NCI-H82 treated with DMSO at 0.1 percent for 48 hours (cell line): Measurements from ENCODE around the gene SPECC1.
"Not testable (repeated sequence)": the region's sequence is repeated elsewhere in the genome, so short reads cannot be mapped to it uniquely, and the experiment has no call there.

Experiments
- DNase-seq: peaks from one replicate; lab custom pipeline; 2025; ENCODE audit not compliant: unreplicated experiment; lab: John Stamatoyannopoulos, UW

The SPECC1 gene

DNA sequence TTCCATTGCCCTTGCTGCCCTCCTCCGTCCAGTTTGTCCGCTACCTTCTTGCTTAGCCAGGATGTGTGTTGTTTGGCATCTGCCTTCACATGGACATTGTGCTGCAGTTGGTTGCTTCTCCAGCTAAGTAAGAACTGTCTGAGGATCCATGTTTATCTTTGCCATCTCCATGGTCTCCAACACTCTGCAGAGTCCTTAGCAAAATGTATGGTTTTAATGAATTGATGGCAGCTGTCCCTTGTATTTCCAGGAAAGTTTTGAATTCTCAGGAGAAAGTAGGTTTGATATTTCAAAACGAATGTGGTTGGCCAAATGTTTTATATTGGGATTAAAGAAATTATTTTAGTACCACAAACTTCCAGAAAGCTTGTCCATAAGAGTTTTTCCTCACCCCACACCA lies 160.9 kb downstream of the SPECC1 start:
- no peak for DNase-seq

DNA sequence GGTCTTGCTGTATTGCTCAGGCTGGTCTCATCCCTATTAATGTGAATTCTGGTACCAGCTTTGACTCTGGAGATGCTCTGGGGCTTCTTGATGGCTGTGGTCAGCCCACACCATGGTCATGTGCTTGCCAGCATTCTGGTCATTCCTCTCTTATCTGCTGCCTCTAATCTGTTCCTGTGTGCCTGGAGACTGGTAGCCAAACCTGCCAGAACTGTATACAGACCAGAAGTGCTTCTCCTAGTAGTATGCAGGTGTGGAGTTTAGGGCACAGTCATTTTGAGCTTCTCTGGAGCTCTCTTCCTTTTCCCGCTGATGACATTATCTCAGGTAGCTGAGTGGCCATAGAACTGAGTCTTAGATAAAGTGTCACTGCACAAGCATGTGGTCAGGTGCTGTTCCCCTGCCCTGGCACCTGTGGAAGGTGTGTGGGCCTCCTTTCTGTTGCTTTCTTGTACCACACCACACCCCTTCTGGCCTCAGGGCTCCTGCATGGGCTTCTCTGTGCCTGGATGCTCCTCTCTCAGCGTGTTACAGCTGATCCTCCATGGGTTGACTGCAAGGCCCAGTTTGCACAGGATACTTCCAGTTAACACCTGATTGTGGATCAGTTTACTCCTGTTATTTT lies 162.7 kb downstream of the SPECC1 start:
- DNase-seq: no peak

- no peak for DNase-seq
These were observed 163.2 kb downstream of the SPECC1 start for GRCh38 chr17:20172376-20172775.

DNA sequence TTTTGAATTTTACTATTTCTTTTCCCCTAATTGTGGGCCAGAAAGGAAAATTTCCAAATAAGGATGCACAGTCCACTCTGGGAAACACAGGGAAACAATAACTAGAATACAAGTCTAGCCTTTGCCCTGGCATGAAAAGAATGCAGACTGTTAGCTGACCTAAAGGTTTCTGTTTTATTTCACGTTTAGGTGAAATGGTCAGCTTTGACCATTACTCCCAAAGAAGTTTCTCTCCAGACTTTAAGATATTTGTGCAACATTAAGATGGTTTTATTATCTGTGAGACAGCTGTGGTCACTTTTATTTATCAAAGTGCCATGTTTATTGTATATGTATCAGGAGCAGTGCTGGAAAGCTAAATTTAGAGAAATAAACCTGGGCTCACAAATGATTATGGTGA lies 163.9 kb downstream of the SPECC1 start:
- DNase-seq: no peak

- DNase-seq: no peak
These were observed 165.6 kb downstream of the SPECC1 start for GRCh38 chr17:20174588-20175265.

DNA sequence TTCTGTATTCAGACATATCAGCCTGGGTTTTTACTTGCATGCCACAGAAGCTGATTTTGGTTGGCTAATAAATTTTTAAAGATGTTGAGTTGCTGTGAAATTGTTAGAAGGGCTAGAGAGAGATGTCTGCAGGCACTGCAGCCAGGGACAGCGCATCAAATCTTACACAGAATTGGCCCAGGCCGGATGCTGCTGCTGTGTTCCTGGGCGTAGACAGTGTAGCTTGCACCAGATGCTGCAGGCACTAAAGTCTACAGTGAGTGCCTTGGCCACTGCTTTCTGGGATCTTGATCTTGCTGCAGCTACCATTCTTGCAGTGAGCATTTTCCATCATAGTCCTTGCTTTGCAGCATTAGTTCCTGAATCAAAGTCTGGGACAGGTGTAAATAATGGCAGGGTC lies 169.9 kb downstream of the SPECC1 start:
- no peak for DNase-seq

DNA sequence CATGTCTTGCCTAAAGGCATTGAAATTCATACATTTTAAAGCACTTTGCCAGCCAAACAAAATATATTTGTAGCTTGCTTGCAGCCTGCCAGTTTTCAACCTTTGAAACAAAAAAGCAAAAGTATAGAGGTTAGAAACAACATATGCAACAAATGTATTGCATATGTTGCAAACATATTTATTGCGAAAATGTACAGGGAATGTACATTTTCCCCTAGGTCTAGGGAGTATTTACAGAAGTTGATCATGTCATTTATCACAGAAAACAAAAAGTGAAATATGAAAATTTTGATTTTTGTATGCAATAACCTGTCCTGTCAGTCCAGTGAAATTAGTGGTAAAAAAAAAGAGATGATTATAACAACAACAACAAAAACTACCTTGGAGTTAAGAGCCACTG lies 171.5 kb downstream of the SPECC1 start:
- no peak for DNase-seq

GRCh38 chr17:20184181-20184580 lies 175.0 kb downstream of the SPECC1 start:
- DNase-seq: no peak

GRCh38 chr17:20184977-20185619 lies 175.9 kb downstream of the SPECC1 start:
- no peak for DNase-seq

- DNase-seq: no peak
These were observed 177.9 kb downstream of the SPECC1 start for GRCh38 chr17:20187049-20187448.

GRCh38 chr17:20189302-20189701 lies 180.1 kb downstream of the SPECC1 start:
- peak; percentile 23 for DNase-seq

- DNase-seq: no peak
These were observed 180.8 kb downstream of the SPECC1 start for GRCh38 chr17:20189979-20190378.

- no peak for DNase-seq
These were observed 181.4 kb downstream of the SPECC1 start for GRCh38 chr17:20190605-20191004.

- no peak for DNase-seq
These were observed 181.9 kb downstream of the SPECC1 start for GRCh38 chr17:20191056-20191455.

GRCh38 chr17:20196286-20196685 lies 187.1 kb downstream of the SPECC1 start:
- not testable (repeated sequence) for DNase-seq

- DNase-seq: no peak
These were observed 188.2 kb downstream of the SPECC1 start for GRCh38 chr17:20197272-20197926.

DNA sequence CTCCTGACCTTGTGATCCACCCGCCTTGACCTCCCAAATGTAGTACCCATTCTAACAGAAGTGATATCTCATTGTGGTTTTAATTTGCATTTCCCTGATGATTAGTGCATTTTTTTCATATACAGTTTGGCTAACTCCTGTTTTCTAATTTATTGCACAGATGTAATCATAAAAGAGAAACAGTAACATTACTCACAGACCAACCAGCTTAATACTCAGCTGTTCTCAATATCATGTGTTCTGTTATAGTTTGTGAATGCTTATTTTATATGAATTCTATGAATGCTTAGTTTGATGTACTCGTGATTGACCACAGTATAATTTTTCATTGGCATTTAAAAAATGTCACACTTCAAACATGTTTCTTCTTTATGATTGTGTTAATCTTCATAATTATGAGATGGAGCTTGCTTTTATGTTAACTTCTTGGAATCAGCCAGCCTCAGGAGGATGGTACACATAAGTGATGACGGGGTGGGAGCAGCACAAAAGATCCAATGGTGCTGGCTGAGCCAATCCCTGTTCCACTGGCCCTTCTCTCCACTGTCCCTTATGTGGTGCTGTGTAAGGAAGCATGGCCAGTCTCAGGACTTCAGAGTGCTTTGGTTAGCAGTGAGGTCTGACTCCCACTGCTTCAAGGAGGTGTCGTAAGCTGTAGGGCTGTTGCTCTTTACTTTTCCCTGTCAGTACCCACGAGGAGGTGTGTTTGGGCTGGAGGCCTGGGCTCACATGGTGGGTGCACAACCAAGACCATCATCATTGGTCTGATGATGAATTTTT lies 191.0 kb downstream of the SPECC1 start:
- no peak for DNase-seq

- no peak for DNase-seq
These were observed 191.8 kb downstream of the SPECC1 start for GRCh38 chr17:20200865-20201458.

GRCh38 chr17:20202141-20202621 lies 193.0 kb downstream of the SPECC1 start:
- no peak for DNase-seq

DNA sequence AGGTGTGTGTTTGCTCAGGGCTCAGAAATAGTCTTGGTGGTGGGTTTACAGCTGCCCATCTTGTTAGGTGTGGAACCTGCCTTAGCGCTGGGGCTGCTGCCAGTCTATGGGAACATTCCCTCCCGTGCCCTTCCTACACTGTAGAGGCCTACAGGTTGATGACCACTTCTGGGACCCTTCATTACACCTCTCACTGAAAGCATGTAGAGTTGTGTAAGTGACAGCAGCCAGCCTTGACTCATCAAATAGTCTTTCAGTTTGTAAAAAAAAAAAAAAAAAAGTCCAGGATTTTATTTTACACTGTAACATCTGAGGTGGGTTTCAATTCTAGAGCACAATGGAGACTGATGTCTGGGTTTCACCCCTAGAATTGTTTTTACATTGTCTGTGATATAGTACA lies 193.9 kb downstream of the SPECC1 start:
- DNase-seq: no peak
